OCI-LY1 (cell line): ENCODE data around the gene FBXL17.

Source experiments
- H2AFZ ChIP-seq: fragments of 200-600 bp; sonication (generic), shearing (Covaris generic); 2 replicates; pipeline ENCODE4 v1.6.0; 2014; ENCODE audit warnings: antibody characterized with exemption, mild to moderate bottlenecking, low read length
- H3F3A ChIP-seq: fragments of 200-600 bp; sonication (generic), shearing (Covaris generic); 2 replicates; pipeline ENCODE4 v1.6.0; 2014; ENCODE audit warnings: mild to moderate bottlenecking, antibody characterized with exemption, low read length, moderate library complexity; ENCODE audit not compliant: insufficient read depth
- H3K27ac ChIP-seq: fragments of 200-600 bp; sonication (generic); 2 replicates; pipeline ENCODE4 v1.5.1; 2014; ENCODE audit warnings: low read length, mixed run types, mild to moderate bottlenecking, low read depth; ENCODE audit not compliant: poor library complexity, severe bottlenecking
- H3K27me3 ChIP-seq: fragments of 200-600 bp; sonication (generic); 2 replicates; pipeline ENCODE4 v1.6.0; 2014; ENCODE audit warnings: antibody characterized with exemption, mild to moderate bottlenecking, low read length, moderate library complexity; ENCODE audit not compliant: insufficient read depth
- H3K36me3 ChIP-seq: fragments of 200-600 bp; sonication (generic); 2 replicates; pipeline ENCODE4 v1.6.1; 2014; ENCODE audit warnings: mild to moderate bottlenecking, antibody characterized with exemption, low read length, moderate library complexity, mixed read lengths; ENCODE audit not compliant: insufficient read depth
- H3K4me1 ChIP-seq: fragments of 200-600 bp; sonication (generic); 2 replicates; pipeline ENCODE4 v1.5.1; 2014; ENCODE audit warnings: mild to moderate bottlenecking, low read length, moderate library complexity; ENCODE audit not compliant: insufficient read depth, severe bottlenecking
- H3K4me2 ChIP-seq: fragments of 200-600 bp; sonication (generic), shearing (Covaris generic); 2 replicates; pipeline ENCODE4 v1.6.1; 2014; ENCODE audit warnings: low read length
- H3K4me3 ChIP-seq: fragments of 200-600 bp; sonication (generic); 2 replicates; pipeline ENCODE4 v1.5.1; 2014; ENCODE audit warnings: low read length, low read depth, mild to moderate bottlenecking, mixed read lengths; ENCODE audit not compliant: poor library complexity, severe bottlenecking
- H3K79me2 ChIP-seq: fragments of 200-600 bp; shearing (Covaris generic); 2 replicates; pipeline ENCODE4 v1.6.1; 2016; ENCODE audit warnings: mixed run types, low read length, mixed read lengths; ENCODE audit not compliant: insufficient read depth
- H3K9ac ChIP-seq: fragments of 200-600 bp; sonication (generic), shearing (Covaris generic); 2 replicates; pipeline ENCODE4 v1.6.1; 2014; ENCODE audit warnings: mild to moderate bottlenecking, low read length, mixed read lengths
- H3K9me2 ChIP-seq: fragments of 200-600 bp; sonication (generic), shearing (Covaris generic); 2 replicates; pipeline ENCODE4 v1.6.1; 2014; ENCODE audit warnings: low read depth, mild to moderate bottlenecking, low read length, mixed read lengths
- H3K9me3 ChIP-seq: fragments of 200-600 bp; shearing (Covaris generic); 2 replicates; pipeline ENCODE4 v1.6.1; 2014; ENCODE audit warnings: low read length, mixed read lengths
- H4K20me1 ChIP-seq: fragments of 200-600 bp; sonication (generic), shearing (Covaris generic); 2 replicates; pipeline ENCODE4 v1.6.0; 2016; ENCODE audit warnings: mild to moderate bottlenecking, low read length; ENCODE audit not compliant: insufficient read depth
- EZH2 ChIP-seq: fragments of 200-600 bp; sonication (generic), shearing (Covaris generic); IDR thresholded peaks from 2 replicates; pipeline ENCODE4 v1.8.0; 2017; ENCODE audit warnings: borderline replicate concordance, mixed run types, mild to moderate bottlenecking, antibody characterized with exemption, low read length, moderate library complexity, mixed read lengths
- TF ChIP-seq, protein P1 (sequence below): fragments of 200-600 bp; sonication (generic), shearing (Covaris generic); IDR thresholded peaks from 2 replicates; pipeline ENCODE4 v1.5.1; 2017; ENCODE audit warnings: mild to moderate bottlenecking, antibody characterized with exemption, low read length, moderate library complexity, mixed read lengths

FBXL17 gene

DNA sequence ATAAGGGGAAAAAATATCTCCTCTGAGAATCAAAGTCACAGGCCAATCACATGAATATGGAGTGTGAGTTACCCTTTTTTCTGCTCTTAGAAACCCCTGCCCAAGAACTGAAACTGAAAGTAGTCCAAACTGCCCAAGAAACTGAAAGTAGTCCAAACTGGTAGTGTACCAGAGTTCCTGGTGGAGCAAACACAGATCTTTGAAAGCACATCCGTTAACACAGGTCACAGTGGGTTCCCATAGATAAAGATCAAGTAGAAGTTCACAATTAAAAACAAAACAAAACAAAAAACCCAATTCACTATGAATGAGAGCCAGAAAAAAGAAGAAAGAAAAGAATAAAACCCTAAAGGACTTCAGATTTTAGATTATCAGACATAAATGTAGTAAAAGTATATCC, 378.7 kb downstream of the FBXL17 start:
- Histone ChIP-seq H3K9me3 (no peaks in the 10 kb centered on the region), H3K27me3 (no peaks in the 10 kb centered on the region), H3K36me3 (no peaks in the 10 kb centered on the region), H4K20me1 (no peaks in the 10 kb centered on the region), H3F3A (no peaks in the 10 kb centered on the region), H3K4me1 (peaks cover 6% of the 10 kb centered on the region), H3K79me2 (no peaks in the 10 kb centered on the region), H3K9ac (no peak overlapping the region), H3K9me2 (no peaks in the 10 kb centered on the region), H3K4me3 (no peak overlapping the region), H3K27ac (no peak overlapping the region), H3K4me2 (no peak overlapping the region; the same call in 1 of the 2 replicates), H2AFZ (no peak overlapping the region)
- TF ChIP-seq, protein P1, sequence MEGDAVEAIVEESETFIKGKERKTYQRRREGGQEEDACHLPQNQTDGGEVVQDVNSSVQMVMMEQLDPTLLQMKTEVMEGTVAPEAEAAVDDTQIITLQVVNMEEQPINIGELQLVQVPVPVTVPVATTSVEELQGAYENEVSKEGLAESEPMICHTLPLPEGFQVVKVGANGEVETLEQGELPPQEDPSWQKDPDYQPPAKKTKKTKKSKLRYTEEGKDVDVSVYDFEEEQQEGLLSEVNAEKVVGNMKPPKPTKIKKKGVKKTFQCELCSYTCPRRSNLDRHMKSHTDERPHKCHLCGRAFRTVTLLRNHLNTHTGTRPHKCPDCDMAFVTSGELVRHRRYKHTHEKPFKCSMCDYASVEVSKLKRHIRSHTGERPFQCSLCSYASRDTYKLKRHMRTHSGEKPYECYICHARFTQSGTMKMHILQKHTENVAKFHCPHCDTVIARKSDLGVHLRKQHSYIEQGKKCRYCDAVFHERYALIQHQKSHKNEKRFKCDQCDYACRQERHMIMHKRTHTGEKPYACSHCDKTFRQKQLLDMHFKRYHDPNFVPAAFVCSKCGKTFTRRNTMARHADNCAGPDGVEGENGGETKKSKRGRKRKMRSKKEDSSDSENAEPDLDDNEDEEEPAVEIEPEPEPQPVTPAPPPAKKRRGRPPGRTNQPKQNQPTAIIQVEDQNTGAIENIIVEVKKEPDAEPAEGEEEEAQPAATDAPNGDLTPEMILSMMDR, result no peak
- no peak for TF ChIP-seq EZH2

DNA sequence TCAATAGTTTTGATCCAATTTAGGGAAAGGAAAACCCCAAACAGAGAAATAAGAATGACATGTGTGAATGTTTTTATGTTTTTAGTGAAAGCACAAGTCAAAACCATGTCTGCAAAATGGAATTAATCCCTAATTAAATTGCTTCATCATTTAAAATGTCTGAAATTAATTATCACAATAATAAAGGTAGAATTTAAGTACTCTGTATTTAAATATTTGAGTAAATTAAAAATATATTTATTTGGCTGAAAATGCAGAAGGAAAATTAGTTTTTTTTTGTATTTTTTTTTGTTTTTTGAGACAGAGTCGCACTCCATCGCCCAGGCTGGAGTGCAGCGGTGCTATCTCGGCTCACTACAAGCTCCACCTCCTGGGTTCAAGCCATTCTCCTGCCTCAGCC, 380.7 kb downstream of the FBXL17 start:
- Histone ChIP-seq H3K79me2 (no peaks in the 10 kb centered on the region), H4K20me1 (no peaks in the 10 kb centered on the region), H3F3A (no peaks in the 10 kb centered on the region), H3K27ac (no peak overlapping the region), H3K36me3 (no peaks in the 10 kb centered on the region), H3K9me2 (no peaks in the 10 kb centered on the region), H3K27me3 (no peaks in the 10 kb centered on the region), H3K4me2 (no peak overlapping the region), H3K4me1 (peaks cover 6% of the 10 kb centered on the region), H2AFZ (no peak overlapping the region), H3K9ac (no peak overlapping the region), H3K4me3 (no peak overlapping the region), H3K9me3 (no peaks in the 10 kb centered on the region)
- TF ChIP-seq EZH2, result no peak
- TF ChIP-seq, protein P1, result no peak

DNA sequence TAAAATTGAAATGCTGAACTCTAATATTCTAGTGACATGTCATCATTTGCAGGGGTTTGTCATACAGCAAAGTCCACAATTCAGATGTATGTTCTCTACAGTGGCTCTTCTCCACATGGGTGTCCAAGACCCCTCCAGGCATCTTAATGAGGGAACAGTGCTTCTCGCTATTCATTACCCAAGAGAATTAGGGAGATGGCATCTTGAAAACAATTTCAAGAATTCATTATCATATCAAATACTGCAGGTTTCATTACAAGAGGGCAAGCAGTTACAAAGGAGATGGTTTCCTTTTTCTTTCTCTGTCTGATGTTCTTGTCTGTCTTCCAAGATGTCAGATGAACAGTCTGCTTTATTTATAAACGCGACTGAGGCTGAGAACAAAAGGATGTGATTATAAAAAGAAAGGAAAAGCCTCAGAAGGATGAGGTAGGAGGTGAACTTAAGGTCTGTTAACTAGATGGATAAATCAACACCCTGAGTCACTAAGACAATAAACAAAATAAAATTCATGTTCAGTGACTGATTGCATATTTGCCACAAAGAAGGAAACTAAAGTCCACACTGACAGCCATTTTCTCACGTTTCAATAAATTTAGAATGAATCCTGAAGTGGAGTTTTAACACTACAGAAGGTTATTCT, 384.4 kb downstream of the FBXL17 start:
- H2AFZ ChIP-seq, result no peak overlapping the region
- H3K27ac ChIP-seq, result no peak overlapping the region
- no peak for TF ChIP-seq EZH2
- TF ChIP-seq, protein P1, result no peak
- no peaks in the 10 kb centered on the region for H3K4me1 ChIP-seq
- H3K27me3 ChIP-seq, result no peaks in the 10 kb centered on the region
- H3K4me3 ChIP-seq, result no peak overlapping the region
- no peaks in the 10 kb centered on the region for H3K79me2 ChIP-seq
- no peak overlapping the region for H3K4me2 ChIP-seq
- no peak overlapping the region for H3K9ac ChIP-seq
- no peaks in the 10 kb centered on the region for H3K9me3 ChIP-seq
- no peaks in the 10 kb centered on the region for H4K20me1 ChIP-seq
- H3K9me2 ChIP-seq, result no peaks in the 10 kb centered on the region
- H3K36me3 ChIP-seq, result no peaks in the 10 kb centered on the region
- H3F3A ChIP-seq, result no peaks in the 10 kb centered on the region
